ENCODE data around the gene TMCC1.

The TMCC1 gene

GRCh38 chr3:129629011-129629410, 264.5 kb downstream of the TMCC1 start:
- TF ChIP-seq, protein P1, sequence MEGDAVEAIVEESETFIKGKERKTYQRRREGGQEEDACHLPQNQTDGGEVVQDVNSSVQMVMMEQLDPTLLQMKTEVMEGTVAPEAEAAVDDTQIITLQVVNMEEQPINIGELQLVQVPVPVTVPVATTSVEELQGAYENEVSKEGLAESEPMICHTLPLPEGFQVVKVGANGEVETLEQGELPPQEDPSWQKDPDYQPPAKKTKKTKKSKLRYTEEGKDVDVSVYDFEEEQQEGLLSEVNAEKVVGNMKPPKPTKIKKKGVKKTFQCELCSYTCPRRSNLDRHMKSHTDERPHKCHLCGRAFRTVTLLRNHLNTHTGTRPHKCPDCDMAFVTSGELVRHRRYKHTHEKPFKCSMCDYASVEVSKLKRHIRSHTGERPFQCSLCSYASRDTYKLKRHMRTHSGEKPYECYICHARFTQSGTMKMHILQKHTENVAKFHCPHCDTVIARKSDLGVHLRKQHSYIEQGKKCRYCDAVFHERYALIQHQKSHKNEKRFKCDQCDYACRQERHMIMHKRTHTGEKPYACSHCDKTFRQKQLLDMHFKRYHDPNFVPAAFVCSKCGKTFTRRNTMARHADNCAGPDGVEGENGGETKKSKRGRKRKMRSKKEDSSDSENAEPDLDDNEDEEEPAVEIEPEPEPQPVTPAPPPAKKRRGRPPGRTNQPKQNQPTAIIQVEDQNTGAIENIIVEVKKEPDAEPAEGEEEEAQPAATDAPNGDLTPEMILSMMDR (IDR thresholded peaks at IDR 0.05; ENCODE audit: insufficient read depth, low read depth, low read length, missing control alignments): no peak
- H3K4me3 ChIP-seq (ENCODE audit: low read length): no peak overlapping the region
- no peak for DNase-seq (ENCODE audit: low read depth)

GRCh38 chr3:129628169-129628522, 265.4 kb downstream of the TMCC1 start:
- TF ChIP-seq, protein P1 (IDR thresholded peaks at IDR 0.05; ENCODE audit: insufficient read depth, low read depth, low read length, missing control alignments): no peak
- no peak for DNase-seq (ENCODE audit: low read depth)
- peak overlapping the region; percentile 40 for H3K4me3 ChIP-seq (ENCODE audit: low read length)

GRCh38 chr3:129627350-129628168, 266.0 kb downstream of the TMCC1 start:
- H3K4me3 ChIP-seq (ENCODE audit: low read length): peak overlapping the region; percentile 40
- TF ChIP-seq, protein P1 (IDR thresholded peaks at IDR 0.05; ENCODE audit: insufficient read depth, low read depth, low read length, missing control alignments): peak; percentile 93
- peak; percentile 85 for DNase-seq (ENCODE audit: low read depth)

DNA sequence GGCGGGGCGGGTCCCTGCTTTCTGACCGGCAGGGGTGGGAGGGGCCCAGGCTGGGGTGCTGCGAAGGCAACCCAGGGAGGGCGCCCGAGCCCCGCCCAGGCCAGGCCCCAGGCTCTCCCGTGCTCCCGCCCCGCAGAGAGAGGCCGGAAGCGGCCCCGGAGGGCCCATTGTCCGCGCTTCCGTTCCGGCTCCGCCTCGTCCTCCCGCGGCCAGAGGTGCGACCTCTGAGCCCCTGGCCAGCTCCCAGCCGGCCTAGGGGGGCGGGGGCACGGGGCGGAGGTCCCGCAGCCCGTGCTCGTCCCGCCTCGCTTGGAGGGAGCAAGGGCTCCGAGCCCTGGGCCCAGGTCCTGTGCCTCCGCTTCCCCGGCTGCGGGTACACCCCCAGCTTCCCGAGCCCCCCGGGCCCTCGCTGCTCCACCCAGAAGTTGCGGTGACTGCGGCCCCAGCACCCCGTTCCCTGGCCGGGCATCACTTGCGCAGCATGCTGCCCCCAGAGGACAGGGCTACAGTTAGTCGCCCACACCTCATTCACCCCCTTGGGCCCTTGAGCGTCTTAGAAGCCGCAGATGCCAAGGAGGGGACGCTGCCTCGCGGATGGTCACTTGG, 266.7 kb downstream of the TMCC1 start:
- TF ChIP-seq, protein P1 (IDR thresholded peaks at IDR 0.05; ENCODE audit: insufficient read depth, low read depth, low read length, missing control alignments): no peak
- peak overlapping the region; percentile 40 for H3K4me3 ChIP-seq (ENCODE audit: low read length)
- DNase-seq (ENCODE audit: low read depth): peak; percentile 67

GRCh38 chr3:129625072-129625874, 268.2 kb downstream of the TMCC1 start:
- no peak overlapping the region for H3K4me3 ChIP-seq (ENCODE audit: low read length)
- no peak for DNase-seq (ENCODE audit: low read depth)
- TF ChIP-seq, protein P1 (IDR thresholded peaks at IDR 0.05; ENCODE audit: insufficient read depth, low read depth, low read length, missing control alignments): no peak

DNA sequence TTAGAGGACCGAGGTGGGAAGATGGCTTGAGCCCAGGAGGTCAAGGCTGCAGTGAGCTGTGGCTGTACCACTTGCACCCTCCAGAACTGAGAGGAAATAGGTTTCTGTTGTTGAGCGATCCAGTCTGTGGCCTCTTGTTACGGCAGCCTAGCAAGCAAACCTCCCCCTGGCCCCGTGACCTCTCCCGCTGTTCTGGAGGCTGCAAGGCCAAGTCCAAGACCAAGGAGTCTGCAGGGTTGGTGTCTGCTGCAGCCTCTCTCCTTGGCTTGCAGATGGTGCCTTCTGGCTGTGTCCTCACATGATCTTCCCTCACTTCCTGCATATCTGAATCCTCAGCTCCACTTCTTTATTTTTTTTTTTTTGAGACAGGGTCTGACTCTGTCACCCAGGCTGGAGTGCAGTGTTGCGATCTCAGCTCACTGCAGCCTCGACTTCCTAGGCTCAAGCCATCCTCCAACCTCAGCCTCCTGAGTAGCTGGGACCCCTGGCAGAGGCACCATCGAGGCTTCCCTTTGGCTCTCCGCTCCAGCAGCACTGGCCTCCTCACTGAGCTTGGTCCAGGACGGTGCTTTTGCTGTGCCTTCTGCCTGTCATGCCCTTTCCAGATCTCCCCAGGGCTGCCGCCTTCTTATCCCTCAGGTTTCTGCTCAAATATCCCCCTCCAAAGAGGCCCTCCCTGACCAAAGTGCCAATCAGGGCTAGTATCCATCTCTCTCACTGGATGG, 269.0 kb downstream of the TMCC1 start:
- H3K4me3 ChIP-seq (ENCODE audit: low read length): no peak overlapping the region
- TF ChIP-seq, protein P1 (IDR thresholded peaks at IDR 0.05; ENCODE audit: insufficient read depth, low read depth, low read length, missing control alignments): no peak
- no peak for DNase-seq (ENCODE audit: low read depth)
